NCI-H345 treated with DMSO at 0.1 percent for 48 hours (cell line): ENCODE results near the gene FBXL14.

ENCODE experiments used
- DNase-seq: peaks from one replicate; lab custom pipeline; 2025; ENCODE audit not compliant: unreplicated experiment; lab: John Stamatoyannopoulos, UW

The FBXL14 gene

DNA sequence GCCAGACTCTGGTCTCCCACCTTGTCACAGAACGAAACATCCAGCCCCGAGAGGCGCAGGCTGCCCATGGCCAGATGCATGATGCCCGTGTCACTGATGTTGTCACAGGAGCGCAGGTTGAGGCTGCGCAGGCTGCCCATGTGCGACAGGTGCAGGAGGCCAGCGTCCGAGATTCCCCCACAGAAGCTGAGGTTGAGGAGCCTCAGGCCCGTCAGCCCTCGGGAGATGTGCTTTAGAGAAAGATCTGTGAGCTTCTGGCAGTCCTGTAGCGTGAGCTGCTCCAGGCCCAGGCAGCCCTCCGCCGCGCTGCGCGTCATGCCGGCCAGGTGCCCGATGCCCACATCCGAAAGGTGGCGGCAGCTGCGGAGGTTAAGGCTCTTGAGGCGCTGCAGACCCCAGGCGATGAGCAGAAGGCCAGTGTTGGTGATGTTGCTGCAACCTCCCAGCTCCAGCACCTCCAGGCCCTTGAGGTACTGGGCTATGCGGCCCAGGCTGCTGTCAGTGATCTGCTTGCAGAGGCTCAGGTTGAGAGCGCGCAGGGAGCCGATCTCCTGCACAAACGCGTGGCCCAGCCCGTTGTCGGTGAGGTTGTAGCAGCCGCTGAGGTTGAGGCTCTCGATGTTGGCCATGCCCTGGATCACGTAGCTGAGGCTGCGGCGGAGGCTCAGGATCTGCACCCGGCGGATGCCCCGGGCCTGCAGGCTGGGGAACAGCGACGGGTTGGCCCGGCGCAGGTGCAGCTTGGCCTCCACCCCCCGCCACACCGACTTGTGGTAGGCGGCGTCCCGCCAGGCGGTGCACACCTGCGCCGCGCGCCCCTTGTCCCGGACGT, 991 bp downstream of the FBXL14 start:
- peak; percentile 34 for DNase-seq

DNA sequence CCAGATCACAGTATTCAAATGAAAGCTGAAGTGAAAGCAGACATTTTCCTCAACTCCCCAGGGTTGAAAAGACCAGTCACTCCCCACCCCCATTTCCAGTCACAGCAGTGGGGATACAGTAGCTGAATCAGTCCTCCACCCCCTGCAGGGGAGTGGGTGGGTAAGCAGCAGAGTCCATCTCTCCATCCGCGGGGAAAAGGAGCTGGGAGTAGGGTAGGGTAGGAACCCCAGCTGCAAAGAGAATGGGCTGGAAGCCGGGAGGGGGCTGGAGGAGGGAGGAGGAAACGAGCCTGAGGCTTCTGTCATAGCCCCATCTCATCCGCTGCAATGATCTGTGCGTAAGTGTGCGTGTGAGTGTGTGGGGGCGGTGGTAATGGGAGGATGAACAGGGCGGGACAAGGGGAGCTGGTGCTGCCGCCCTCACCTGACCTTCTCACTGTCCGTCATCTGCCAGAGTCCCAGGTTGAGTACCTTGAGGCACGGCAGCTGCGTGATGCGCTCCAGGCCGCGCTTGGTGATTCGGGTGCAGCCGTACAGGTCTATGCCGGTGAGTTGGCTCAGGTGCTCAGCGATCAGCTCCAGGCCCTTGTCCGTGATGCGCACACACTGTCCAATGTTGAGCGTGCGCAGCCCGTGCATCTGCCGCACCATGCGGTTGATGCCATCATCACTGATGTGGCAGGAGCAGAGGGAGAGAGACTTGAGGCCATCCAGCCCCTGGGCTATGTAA, 1.8 kb downstream of the FBXL14 start:
- no peak for DNase-seq

DNA sequence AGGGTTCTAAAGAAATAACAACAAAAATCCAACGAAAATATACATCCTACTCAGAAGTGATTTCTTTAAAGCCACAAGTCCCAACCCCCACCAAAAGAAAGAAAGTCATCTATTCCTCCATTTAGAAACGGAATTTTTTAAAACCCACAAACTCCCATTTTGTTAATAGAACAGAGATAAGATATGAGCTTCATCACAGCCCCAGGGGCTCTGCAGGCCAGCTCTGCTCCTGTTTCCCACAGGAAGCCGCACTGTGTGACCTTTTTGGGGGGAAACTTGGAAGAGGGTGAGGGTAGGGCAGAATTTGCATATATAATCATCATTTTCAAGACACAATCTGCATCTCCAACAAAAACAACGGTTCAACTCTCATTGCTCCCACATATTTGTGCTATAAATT, 2.8 kb downstream of the FBXL14 start:
- DNase-seq: no peak

DNA sequence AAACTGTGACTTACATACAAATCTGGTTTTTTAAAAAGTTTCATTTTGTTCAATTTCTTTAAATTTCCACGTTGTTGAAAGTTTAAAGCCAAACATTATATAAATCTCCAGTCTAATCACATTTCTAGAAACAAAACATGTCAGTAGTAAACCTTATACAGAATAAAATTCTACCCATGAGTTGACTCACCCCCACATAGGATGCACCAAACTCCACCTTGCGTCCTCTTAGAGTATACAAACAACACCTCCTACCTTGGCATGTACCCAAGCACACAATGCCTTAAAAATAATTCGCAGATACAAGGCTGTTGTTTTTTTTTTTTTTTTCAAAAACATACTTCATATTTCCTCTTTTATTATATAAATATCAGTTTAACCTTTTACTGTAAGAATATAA, 3.3 kb downstream of the FBXL14 start:
- DNase-seq: no peak

DNA sequence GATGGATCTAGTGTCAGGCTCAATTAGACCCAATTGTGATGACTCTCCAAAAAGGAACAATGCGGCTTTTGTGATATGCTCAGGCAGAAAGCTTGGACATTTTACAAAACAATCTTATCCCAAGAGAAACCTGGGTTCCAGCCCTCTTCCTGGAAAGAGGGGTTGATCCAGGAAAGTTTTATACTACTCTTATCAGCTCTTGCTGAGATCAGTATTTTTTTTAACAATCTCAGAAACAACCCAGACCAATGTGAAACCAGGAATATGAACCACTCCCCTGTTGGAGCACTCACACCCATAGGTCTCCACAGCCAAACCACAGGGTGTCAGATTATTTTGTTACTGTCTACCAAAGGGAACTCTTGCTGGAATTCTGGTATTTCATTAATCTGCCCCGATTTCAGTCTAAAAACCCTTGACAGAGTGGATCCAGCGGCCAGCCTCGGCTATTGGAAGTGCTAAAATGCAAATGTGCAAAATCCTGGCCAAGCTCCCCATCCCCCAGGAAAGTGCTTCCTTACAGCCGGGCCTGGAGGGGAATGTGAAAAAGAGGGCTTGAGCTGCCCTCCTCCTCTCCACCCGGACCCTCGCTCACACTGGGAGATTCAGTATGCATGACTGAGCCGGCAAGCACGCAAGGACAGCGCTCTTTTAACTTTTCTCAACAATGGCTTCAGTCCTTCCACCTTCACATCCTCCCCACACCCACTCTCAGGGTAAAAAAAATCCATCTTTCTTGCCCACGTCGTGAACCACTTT, 4.0 kb downstream of the FBXL14 start:
- DNase-seq: no peak

DNA sequence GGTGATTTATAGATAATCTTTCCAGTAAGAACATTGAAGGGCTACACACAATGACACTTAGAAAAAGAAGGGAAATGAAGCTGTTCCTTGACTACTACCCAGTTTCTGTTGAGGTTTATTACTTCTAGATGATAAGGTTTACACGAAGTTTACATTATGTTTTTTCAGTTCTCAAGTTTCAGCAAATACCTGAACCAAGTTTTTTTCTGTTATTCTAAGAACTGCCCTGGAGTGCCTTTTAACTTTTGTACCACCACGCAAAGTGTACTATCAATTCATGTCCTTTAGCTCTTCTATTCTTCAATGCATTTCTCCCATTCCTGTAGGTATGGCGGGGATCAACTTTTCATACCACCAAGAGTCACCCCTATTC, 5.8 kb downstream of the FBXL14 start:
- DNase-seq: no peak

DNA sequence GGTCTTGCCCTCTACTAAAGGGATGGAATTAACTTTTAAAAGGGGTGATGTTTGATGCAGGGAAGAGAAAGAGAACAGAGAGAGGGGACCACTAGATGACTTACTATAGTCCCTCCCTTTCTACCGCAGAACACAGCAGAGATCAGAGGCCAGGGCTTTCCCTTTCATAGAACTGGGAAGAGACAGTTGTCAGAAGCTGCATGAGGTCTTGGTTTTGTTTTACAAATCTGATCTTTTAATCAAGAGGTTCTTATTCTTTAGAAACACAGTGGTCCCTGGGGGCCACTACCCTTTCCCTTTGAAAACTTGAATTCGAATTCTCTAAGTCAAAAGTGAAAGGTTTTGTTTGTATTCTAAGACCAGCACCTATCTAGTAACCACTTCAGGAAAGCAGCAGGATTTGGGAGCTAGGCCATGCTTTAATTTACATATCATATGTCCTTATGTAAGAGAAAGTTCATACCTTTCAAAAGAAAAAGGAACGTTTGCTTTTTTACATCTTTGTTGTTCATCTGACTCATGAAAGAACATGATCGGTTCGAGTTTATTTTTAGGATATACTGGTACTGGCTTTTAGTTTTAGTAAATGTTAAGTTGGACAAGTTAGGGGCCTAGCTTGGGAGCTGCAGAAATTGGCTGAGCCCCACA, 6.3 kb downstream of the FBXL14 start:
- DNase-seq: no peak

DNA sequence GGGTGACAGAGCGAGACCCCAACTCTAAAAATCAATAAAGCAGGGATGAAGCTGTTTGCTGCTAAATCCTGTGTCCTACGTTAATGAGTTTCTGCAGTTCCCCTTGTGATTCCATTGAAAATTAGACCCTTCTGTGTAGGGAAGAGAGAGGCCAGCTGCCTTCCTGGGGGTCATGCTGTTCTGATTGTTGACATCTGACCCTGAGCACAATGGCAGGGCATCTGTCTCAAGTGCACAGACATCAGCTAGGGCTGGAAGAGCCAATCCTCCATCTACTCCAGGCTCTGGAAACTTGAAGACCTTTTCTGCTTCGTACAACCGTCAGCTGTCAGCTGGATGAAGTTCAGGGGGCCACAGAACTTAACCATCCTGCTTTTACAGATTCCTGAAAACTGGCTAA, 10.1 kb downstream of the FBXL14 start:
- no peak for DNase-seq

DNA sequence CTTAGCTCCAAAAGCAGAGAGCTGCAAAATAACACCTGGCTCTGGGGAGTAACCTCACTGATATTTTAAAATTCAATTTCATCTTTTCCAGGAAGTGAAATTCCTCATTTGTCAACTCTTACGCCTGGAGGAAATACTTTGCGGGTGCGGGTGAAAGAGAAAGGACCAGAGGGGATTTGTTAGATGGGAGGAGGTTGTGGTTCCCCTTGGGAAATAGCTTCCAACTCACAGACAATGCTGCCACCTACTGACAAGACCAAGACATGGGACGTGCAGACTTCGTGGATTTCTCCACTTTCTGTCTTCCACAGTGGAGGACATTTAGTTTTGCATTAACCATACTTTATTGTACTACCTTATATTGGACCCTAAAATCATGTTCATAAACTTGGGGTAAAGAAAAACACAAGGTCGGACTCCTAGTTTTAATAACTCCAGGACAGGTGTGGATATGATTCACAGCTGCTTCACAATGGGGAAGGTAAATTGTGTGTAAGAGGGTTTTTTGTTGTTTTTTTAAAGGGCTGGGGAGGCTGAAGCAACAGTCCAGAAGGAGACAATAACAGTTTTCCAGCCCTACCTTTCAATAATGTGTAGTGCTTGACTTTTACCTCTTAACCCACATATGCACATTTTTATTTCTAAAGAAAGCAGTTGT, 10.8 kb downstream of the FBXL14 start:
- peak; percentile 80 for DNase-seq

DNA sequence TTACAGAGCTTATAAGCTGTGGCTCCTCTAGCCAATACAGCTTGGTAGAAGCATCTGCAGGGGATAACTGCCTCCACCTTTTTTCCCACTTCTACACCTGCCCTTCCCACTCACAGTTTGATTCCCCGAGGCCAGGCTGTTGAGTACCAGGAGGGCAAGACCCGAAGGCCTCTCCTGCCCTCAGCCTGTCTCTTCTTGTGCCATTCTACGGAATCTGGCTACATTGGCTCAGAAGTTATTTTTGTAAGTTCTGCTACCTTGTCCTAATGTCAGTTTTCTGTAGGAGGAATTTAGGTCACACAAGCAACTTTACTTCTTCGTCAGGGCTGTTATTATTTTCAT, 11.7 kb downstream of the FBXL14 start:
- DNase-seq: no peak

DNA sequence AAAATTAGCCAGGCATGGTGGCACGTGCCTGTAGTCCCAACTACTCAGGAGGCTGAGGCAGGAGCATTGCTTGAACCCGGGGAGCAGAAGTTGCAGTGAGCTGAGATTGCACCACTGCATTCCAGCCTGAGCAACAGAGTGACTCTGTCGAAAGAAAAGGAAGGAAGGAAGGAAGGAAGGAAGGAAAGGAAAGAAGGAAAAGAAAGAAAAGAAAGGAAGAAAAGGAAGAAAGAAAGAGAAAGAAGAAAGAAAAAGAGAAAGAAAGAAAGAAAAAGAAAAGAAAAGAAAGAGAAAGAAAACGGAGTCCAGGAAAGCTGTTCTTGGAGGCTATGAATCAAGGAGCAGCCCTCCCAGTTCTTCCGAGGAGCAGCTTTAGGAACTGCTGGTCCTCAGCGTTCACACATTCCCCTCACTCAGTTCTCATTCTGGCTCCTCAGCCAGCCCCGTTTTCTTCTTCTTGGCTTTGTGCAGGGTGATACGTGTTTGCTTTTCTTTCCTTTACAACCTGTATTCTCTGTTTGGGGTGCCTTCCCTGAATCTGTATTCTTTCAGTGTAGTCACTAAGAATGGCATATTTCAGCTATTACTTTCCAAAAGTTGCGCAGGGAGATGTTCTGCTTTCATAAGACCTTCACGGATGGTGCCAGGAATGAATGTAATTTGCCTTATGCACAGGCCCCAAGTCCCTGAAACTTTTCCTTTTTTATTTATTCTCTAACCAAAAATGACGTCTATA, 12.2 kb downstream of the FBXL14 start:
- DNase-seq: no peak

DNA sequence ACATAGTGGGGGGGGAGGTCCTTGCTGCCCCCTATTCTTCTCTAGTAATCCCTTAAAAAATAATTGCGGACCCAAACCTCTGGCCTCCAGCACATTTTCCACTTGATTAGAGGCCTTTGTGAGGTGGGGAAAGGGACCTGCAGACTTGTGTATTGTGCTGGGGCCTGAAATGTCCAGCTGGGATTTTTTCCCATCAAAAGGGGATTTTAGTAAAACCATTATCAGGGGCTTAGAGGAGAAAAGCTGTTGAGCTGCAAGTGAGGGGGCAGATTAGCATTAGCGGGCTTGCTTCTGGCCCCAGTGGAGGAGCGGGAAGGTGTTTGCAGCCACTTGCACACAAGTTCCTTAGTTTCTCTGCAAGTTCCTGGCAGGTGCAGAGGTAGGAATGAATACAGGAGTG, 13.9 kb downstream of the FBXL14 start:
- no peak for DNase-seq

DNA sequence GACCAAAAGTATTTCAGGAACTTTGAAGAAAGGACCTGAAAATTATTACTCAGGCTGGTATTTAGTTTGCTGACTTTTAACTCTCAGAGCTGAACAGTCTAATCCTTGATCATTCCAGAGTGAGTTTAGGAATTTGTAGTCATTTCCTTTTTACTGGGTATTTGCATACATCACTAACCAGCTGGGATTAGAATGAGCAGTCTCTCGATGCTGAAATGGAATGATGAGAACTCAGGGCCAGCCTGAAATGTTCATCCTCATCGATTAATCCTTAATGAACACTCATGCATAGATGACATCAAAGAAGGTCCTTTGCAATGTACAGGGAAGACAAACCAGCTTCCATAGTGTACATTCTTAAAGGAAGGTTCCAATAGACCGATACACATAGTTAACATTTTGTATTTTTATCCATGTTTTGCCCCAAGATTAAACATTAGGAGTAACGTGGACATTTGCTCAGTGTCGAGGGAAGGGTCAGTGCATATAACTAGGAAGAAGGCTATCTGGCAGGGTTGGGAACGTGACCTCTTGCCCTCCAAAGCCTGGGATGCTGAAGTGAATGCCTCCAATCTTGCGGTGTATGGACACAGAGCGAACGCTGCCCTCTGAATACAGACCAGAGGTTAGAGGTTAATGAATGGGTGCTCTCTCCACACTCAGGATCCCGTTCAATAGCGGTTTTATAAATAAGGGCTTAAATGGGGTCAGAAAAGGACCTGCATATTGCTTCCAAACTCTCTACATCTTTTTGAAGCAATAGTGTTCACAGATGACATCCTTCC, 14.5 kb downstream of the FBXL14 start:
- DNase-seq: no peak

DNA sequence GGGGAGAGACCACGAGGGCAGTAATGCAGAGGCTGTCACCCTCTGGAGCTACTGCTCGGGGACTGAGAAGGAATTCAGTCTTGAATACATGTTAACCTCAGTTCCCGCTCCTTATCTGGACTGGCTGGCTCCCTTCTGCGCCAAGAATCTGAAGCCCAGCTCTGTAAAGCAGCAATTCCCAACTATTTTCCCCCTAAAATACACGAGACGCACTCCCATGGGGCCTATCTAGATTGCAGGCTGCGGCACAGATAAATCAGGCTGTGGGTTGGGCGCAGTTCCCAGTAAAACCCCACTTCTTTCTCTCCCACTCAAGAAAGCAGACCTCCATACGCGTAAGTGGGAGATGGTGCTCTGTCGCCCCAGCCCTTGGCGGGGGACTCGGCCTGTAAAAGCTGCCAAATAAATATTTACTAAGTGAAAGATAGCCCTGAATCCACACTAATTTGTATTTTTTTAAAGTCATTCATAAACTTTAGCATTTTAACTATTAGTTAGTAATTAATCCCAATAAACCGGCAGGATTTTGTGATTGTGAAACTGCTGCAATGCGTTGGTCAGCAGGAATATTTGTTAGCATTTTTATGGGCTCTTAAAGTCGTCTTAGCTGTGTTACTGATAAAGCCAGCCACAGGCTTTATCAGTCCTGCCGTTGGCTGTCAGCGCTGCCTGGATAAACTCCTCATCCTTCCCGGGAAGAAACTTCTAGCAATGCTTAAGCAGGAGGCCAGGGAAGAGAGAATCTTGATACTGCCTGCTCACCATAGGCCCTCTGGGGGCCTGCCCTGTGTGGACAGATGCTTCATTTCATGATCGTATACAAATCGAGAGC, 17.8 kb downstream of the FBXL14 start:
- DNase-seq: no peak

DNA sequence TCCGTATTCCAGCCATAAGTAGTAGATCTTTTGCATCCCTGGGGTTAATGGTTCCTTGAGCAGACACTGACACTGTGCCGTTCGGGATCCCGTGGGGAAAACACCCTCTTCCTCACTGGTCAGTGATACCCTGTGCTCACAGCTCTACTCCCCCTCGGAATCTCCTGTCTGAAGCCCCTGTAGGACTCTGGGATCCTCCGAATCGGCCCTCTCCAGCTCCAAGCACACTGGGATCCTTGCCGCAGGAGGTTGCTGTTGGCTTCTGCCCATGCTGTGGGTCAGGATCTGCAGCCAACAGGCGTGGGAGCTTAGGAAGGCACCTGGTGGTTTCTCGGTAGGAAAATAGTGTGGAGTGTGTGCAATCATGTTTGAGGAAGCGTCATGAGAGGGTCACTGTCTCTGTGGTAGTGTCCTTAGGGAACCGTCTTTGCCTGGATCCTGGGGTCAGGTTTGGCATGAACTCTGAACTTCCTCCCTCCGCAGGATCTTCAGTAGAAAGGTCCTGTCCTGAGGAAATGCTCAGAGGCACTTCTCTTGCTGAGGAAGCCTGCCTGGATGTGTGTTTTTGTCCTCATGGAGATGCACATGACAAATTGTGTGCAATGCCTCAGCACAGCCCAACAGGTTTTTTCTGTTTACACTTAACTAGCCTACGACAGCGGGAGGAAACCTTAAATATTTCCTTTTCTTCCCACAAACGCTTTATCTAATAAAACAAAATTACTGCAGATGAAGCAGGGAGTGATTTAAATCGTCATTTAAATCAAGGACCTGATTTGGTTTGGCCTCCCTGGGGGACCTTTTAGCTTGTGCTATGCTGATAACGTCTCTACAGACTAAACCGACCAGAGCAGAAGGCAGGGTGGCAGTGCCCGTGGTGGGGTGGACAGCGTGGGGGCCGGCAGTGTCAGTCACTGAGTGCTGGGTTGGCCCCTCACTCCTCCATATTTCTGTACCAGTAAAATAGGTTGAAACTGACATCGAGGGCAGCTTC, 18.7 kb downstream of the FBXL14 start:
- DNase-seq: no peak

DNA sequence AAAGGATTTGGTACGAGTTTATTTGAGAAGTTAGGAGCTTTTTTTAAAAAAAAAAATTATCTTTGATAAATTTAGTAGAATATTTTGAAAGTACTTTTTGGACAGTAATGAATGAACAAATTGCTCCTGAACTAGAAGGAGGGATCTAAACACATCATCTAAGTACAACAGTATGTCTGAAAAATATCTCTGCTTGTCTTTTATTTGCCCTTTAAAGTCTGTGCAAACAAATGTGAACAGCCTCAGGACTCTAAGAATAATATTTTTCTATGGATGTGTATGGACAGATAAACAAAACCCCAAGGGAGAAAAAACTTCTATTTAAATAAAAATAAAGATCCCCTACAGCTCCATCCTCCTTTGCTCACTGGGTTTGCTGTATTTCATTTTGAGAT, 19.5 kb downstream of the FBXL14 start:
- no peak for DNase-seq
